ENCODE data around the gene TACC2.

TACC2 gene

DNA sequence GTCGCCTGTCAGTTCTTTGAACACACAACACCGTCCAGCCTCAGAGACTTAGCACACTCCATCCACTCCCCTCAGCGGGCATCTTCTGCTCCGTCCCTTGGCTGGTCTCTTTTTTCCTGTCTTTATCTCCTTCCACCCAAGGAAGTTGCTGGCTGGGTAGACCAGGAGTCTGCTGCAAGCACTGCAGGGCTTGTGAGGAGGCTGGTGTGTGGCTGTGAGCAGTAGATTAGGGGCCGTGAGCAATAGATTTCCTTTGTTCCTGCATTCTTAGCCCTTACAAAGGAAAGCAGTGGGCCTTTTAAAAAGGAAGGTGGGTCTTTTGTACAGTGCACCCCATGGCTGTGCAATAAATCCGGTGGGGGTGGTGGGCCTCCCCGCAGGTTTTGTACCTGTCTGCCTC lies 181.8 kb downstream of the TACC2 start:
- no peak for DNase-seq (ENCODE audit: low spot score)

- no peak for DNase-seq (ENCODE audit: low spot score)
These were observed 182.5 kb downstream of the TACC2 start for GRCh38 chr10:122171302-122172075.

GRCh38 chr10:122172361-122173008 lies 183.5 kb downstream of the TACC2 start:
- DNase-seq (ENCODE audit: low spot score), result no peak

GRCh38 chr10:122173337-122173736 lies 184.4 kb downstream of the TACC2 start:
- DNase-seq (ENCODE audit: low spot score), result no peak

- DNase-seq (ENCODE audit: low spot score), result no peak
These were observed 184.9 kb downstream of the TACC2 start for GRCh38 chr10:122173766-122174435.

DNA sequence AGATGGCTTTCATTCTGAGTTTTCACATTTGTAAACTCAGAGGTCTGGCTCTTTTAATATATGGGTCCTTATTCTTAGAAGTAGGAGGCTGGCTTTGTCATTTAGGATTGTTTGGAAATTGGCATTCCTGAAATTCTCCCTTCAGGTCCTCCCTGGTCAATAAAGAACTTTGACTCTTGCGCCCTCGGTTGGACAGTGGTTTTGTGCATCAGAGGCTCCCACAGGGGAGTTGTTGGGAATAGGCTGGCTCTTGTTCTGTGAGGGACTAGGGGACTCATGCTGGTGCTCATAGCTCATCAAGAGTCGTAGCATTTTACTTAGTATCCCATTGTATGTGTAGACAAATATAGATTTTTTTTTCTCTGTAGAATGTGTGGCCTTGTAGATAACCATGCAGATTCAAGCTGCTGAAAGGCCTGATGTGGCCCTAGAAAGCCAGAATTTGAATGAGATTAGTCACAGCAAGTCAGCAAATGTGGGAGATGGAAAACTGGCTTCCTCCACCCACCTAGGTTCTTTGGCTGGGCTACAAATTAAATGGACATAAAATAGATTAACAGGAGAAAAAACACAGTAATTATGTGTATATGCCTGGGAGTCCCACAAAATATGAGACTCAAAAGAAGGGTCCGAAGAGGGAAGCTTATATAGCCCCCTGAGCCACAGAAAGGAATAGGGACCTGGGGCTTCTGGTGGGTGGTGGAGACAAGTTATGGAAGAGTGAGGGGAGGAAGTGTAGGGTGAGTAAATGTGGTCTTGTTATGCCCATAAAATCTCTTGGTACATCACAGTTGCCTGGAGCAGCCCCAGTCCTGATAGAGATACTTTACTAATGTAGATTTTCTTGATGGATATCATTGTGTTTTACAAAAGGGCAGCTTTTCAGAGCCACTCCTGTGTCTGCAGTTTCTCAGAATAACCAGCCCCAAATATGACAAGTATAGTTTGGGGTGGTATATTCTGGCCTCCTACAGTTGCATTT lies 187.6 kb downstream of the TACC2 start:
- no peak for DNase-seq (ENCODE audit: low spot score)

DNA sequence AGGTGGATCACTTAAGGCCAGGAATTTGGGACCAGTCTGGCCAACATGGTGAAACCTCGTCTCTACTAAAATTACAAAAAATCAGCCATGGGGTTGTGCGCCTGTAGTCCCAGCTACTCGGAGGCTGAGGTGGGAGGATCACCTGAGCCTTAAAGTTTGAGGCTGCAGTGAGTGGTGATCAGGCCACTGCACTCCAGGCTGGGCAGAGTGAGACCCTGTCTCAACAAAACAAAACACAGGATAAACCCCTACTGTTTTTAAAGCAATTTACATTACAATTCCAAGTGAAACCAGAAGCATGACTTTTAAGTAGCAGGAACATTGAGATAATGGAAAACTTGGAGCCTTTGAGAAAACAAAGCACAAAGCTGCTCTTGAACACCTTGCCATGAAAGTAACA lies 189.7 kb downstream of the TACC2 start:
- no peak for DNase-seq (ENCODE audit: low spot score)

GRCh38 chr10:122181041-122181732 lies 192.2 kb downstream of the TACC2 start:
- no peak for DNase-seq (ENCODE audit: low spot score)

DNA sequence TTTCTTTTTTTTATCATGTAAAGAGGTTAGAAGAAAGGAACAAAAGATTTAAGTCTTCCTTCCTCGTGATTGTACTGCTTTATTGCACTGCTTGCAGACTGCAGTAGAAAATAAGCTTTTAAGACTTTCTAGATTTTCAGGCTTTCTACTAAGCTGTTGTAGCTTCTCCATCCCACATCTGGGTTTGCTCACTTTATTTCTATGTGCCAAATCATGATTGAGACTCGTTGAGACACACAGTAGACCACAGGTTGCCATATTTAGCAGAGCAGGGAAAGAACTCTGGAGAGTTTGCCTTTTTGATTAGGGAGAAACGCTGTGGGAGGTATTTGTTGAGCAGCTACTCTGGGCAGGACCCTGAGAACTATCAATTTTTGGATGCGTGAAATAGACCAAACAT lies 192.9 kb downstream of the TACC2 start:
- no peak for DNase-seq (ENCODE audit: low spot score)

- no peak for DNase-seq (ENCODE audit: low spot score)
These were observed 193.3 kb downstream of the TACC2 start for GRCh38 chr10:122182308-122182707.

- no peak for DNase-seq (ENCODE audit: low spot score)
These were observed 195.3 kb downstream of the TACC2 start for GRCh38 chr10:122184254-122184653.

DNA sequence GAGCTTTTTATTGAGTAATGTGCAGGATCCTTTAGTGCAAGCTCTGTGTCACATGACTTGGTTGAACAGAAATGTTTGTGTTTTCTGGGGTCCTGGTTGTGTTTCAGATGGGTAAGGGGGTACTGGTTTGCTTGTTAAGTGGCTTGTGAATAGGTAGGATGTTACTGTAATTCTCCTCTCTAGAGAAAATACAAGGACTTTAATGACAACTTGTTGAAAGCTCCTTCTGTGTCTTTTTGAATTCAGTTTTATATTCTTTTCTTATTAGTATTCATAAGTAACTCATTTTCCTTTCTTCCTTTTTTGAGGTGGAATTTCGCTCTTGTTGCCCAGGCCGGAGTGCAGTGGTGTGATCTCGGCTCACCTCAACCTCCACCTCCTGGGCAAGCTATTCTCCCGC lies 196.7 kb downstream of the TACC2 start:
- DNase-seq (ENCODE audit: low spot score), result no peak

- no peak for DNase-seq (ENCODE audit: low spot score)
These were observed 198.2 kb downstream of the TACC2 start for GRCh38 chr10:122186816-122187810.

DNA sequence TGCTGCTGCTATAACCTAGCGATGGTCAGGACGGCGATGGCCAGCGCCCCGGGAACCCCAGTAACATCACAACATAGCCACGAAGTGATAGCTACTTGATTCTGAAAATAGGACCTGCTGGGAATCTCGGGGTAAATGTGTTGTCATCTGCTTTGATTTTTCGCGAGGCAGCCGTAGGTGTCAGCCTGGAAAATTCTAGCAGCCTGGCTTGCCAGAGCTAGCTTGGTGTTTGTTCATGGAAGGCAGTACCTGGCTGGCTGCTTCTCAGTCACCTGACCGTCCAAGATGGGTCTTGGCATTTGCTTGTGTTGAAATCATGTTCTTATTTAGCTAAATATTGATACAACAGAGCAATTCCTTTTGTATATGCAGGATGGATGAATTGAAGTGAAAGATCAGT lies 199.7 kb downstream of the TACC2 start:
- peak; percentile 73 for DNase-seq (ENCODE audit: low spot score)

DNA sequence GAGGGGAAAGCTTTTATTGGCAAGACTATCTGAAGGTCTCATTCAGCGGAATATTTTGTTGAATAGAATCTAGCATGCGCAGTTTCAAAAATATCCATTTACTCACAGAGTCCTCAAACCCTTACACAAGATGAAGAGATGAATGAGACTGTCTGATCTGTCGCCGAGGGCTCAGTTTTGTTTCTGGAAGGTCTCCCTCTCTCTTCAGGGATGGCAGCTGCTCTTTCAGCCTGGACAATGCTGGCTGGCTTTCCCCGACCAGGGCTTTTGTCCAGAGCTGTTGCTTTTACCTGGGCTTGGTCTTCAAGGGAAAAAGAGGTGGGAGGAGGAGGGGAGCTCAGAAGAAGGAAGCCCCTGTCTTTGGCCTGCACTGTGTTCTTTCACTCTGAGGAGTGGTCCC lies 200.2 kb downstream of the TACC2 start:
- peak; percentile 86 for DNase-seq (ENCODE audit: low spot score)

- no peak for DNase-seq (ENCODE audit: low spot score)
These were observed 201.4 kb downstream of the TACC2 start for GRCh38 chr10:122190176-122190943.

DNA sequence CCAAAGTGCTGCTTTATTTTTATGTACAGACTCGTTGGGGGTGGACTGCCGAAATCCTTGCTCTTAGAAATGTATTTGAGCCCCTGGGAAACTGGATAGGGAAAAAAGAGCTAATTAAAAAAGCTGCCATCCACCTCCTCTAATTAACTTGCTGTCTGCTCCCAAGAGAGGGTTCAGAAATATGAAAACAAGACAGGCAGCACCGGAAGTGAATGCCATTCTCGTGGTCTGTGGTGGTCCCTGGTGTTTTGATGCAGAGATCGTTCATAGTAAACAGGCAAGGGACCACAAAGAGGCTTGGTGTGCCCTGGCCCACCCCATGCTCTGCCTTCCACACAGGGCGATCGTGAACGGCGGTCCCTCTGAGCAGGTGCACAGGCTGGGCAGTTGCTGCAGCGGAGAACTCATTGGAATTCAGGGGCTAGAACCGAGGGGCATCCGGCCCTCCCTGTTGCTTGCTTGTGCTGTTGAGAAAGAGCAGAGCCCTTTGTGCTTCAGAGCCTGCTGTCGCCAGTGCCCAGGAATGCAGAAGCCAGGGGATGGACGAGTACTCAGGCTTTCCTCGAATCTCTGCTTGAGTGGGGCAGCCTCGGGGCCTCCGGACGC lies 203.1 kb downstream of the TACC2 start:
- no peak for DNase-seq (ENCODE audit: low spot score)

- no peak for DNase-seq (ENCODE audit: low spot score)
These were observed 205.3 kb downstream of the TACC2 start for GRCh38 chr10:122194251-122194650.

- DNase-seq (ENCODE audit: low spot score), result no peak
These were observed 207.3 kb downstream of the TACC2 start for GRCh38 chr10:122196218-122196617.

Data from cerebellar cortex (tissue), 1 donor.